Gastrocnemius medialis (tissue), 4 donors: Measurements from ENCODE around the gene MFSD6L.

ENCODE experiments used
- CTCF ChIP-seq, 5 experiments: fragments of 450-650 bp in 3 of 5; fragments of 200-600 bp in 2 of 5; sonication (generic) in 2 of 5; IDR thresholded peaks in 4 of 5; conservative IDR thresholded peaks in 1 of 5; 1 replicate in 4 of 5; 2 replicates in 1 of 5; pipeline ENCODE4 v1.5.1; 2016 to 2019; ENCODE audit warnings: antibody characterized with exemption in 5 of 5, mild to moderate bottlenecking in 3 of 5, moderate library complexity in 3 of 5
- POLR2A ChIP-seq, 2 donors: fragments of 450-650 bp; IDR thresholded peaks; one replicate each; pipeline ENCODE4 v1.6.1; 2017; ENCODE audit warnings: antibody characterized with exemption in 2 of 2, mild to moderate bottlenecking in 2 of 2, moderate library complexity in 2 of 2

- TF ChIP-seq CTCF (IDR thresholded peaks at IDR 0.05 in 4 of 5, conservative IDR thresholded peaks at IDR 0.05 in 1 of 5) (no peak), POLR2A (IDR thresholded peaks at IDR 0.05) (no peak)
These were observed 22.9 kb downstream of the MFSD6L start for GRCh38 chr17:8776248-8776647.
